ENCODE data around the gene CDH22. TPM values are rescaled to one million over a fixed set of nuclear protein-coding genes. Genes with fewer than 3 reads are reported as not detected.

Gene CDH22
- total and polyA plus RNA-seq, 7 donors, result 0.11 to 1.4 (median 0.53) TPM

DNA sequence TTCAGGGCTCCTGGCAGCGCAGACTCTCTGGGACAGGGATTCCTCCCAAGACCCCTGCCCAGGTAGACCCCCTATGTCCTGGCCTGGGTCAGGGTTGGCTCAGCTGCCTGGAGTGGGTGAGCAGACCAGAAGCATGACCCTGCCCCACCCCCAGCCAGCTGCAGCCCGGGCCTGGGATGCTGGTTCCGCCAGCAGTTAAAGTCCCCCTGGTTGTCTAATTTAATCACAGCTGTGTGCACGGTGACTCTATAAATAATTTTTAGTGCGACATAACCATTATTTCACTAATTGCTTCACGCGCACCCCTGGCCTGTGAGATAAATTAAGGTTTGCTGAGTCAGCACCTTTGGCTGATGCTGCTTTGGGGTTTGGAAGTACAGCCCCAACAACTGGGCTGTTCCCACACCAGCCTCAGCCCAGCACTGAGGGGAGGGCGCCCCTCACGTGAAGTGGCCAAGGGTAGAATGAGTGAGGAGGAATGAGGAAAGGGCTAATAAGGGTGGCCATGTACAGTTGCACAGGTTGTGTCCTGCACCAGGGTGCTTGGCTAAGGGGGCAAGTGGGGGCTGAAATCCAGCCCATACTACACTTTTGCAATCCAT is 26.1 kb upstream of the CDH22 start:
- H3K4me1 ChIP-seq, result no peaks in the 10 kb centered on the region
- 32 to 39% (median 37%) methylated on average over 9 of the region's 9 CpGs for WGBS, 3 donors

DNA sequence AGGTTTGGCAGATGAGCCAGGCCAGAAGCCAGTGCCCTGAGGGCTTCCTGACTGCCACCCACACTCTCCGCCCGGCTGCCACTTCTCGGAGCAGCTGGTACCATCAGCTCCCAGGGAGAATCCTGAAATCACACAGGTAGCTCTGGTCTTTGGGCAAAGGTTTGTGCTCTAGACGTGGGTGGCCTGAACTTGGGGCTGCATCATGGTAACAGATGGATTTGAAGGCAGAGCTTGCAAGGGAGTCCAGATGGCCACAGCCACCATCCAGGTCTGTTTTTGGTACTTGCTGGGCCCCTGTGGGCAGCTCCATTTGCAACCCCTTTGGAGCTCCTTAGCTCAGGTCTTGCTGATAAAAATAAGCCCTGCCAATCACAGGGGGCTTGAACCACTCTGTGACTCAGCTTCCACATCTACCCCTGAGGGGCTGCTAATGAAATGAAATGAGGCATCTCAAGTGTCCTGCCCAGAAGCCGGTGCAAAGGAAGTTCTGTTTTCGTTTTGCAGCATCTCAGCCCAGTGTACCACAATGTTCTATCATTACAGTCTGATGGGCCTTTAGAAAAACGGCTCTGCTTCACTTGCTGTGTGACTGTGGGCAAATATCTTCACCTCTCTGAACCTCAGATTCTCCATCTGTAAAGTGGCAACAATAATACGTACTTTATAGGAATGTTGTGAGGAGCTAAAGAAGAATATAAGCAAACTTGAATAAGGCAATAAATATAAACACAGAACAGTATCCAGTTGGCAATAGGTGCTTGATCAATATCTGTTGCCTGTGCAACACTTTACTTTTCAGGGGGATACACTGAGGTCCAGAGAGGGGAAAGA is 25.1 kb upstream of the CDH22 start:
- no peak for TF ChIP-seq CTCF (IDR thresholded peaks at IDR 0.05)
- peaks cover 0 to 20% (median 2%) of the 10 kb centered on the region in 3 donors for H3K27me3 ChIP-seq (ENCODE audit: insufficient read depth in 3 of 3, low read length in 2 of 3)
- DNase-seq (peak; percentile 43 to 75), ATAC-seq (peak in 2 of 4 donors; percentile 85 to 95)
- intact Hi-C loops (cut with DNase I), result no loop called here
- WGBS, 3 donors, result 47 to 49% (median 48%) methylated on average over 8 of the region's 8 CpGs
- no peaks in the 10 kb centered on the region for H3K9me3 ChIP-seq
- H3K27ac ChIP-seq, result no peak overlapping the region
- H3K4me3 ChIP-seq, result no peak overlapping the region
- no peaks in the 10 kb centered on the region for H3K36me3 ChIP-seq (ENCODE audit: insufficient read depth in 1 of 2, low read depth in 1 of 2)
- H3K4me1 ChIP-seq, result no peaks in the 10 kb centered on the region

More for the DNA sequence above, 26.1 kb upstream of the CDH22 start:
- Histone ChIP-seq H3K9me3 (no peaks in the 10 kb centered on the region), H3K27ac (no peak overlapping the region), H3K36me3 (ENCODE audit: insufficient read depth in 1 of 2, low read depth in 1 of 2) (no peaks in the 10 kb centered on the region), H3K4me3 (no peak overlapping the region), H3K27me3 (ENCODE audit: insufficient read depth in 3 of 3, low read length in 2 of 3) (peaks cover 0 to 29% (median 2%) of the 10 kb centered on the region in 3 donors)
- DNase-seq (no peak), ATAC-seq (no peak)
- no peak for TF ChIP-seq CTCF (IDR thresholded peaks at IDR 0.05)
- intact Hi-C loops (cut with DNase I), result no loop called here

DNA sequence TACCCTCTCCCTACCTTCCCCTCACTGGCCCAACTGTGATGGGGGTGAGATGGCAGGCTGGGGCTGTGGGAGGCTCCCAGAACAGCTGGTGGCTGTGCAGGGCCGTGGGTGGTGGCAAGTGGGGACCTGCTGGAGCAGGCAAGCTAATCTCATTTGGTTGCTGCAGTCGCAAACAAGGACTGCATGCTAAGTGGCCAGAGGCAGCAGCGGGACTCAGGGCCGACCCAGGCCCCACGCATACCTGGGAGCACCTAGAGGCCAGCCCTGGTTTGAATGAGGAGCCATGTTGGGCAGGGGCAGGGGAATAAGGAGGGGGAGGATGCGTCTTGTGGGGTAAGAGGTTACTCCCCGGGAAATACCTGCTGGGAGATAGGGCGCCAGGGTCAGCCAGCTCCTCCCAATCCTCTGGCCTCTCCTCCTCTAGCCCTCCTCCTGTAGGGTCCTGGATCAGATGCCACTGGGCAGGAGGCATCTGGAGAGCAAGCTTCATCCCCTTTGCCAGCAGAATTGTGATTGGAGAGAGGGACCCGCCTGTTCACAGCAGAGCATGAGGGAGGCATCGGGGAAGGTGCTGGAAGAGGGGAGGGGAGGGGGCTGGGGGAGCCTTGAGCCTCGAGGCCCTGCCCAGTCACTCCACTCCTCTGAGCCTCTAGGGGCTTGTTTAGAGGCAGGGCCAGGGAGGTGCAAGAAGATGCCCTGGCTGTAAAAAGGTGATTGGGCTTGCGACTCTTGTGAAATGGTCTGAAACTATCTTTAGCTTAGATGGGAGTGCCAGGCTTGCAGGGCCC is 24.3 kb upstream of the CDH22 start:
- H3K4me1 ChIP-seq, result no peaks in the 10 kb centered on the region
- ATAC-seq (peak in 2 of 4 donors; percentile 95), DNase-seq (no peak)
- no peak overlapping the region for H3K27ac ChIP-seq
- 42 to 49% (median 45%) methylated on average over 12 of the region's 12 CpGs for WGBS, 3 donors
- peaks cover 0 to 19% (median 2%) of the 10 kb centered on the region in 3 donors for H3K27me3 ChIP-seq (ENCODE audit: insufficient read depth in 3 of 3, low read length in 2 of 3)
- no peaks in the 10 kb centered on the region for H3K9me3 ChIP-seq
- intact Hi-C loops (cut with DNase I), result no loop called here
- no peak overlapping the region for H3K4me3 ChIP-seq
- no peak for TF ChIP-seq CTCF (IDR thresholded peaks at IDR 0.05)
- no peaks in the 10 kb centered on the region for H3K36me3 ChIP-seq (ENCODE audit: insufficient read depth in 1 of 2, low read depth in 1 of 2)

GRCh38 chr20:46331611-46332361 is 23.5 kb upstream of the CDH22 start:
- DNase-seq, result no peak
- Histone ChIP-seq H3K9me3 (no peaks in the 10 kb centered on the region), H3K4me1 (no peaks in the 10 kb centered on the region), H3K27ac (no peak overlapping the region), H3K27me3 (ENCODE audit: insufficient read depth in 3 of 3, low read length in 2 of 3) (peaks cover 0 to 11% (median 2%) of the 10 kb centered on the region in 3 donors), H3K4me3 (no peak overlapping the region), H3K36me3 (ENCODE audit: insufficient read depth in 1 of 2, low read depth in 1 of 2) (no peaks in the 10 kb centered on the region)
- 76 to 79% (median 77%) methylated on average over 11 to 13 of the region's 13 CpGs for WGBS, 3 donors
- ATAC-seq, result no peak
- TF ChIP-seq CTCF (IDR thresholded peaks at IDR 0.05), result no peak
- intact Hi-C loops (cut with DNase I), result no loop called here

All from psoas muscle (tissue), 8 donors.